ENCODE results near the gene ASB3.

The ASB3 gene

GRCh38 chr2:53802617-53803151, 15.9 kb upstream of the ASB3 start (continued):
- 0 out of 2 replicates have a peak, but pooled peaks have one; percentile 11 for TF ChIP-seq PRDM6 (tag by site-specific recombination; IDR thresholded peaks at IDR 0.05)
- TF ChIP-seq BCL11A (tag by site-specific recombination; IDR thresholded peaks at IDR 0.05; ENCODE audit: low read depth): no peak
- TF ChIP-seq ZNF518A (tag by site-specific recombination; conservative IDR thresholded peaks at IDR 0.05; ENCODE audit: low read depth): peak; percentile 52; the same call in 1 of the 2 replicates
- TF ChIP-seq GLI4 (tag by site-specific recombination; IDR thresholded peaks at IDR 0.05): no peak

GRCh38 chr2:53801547-53801946, 14.8 kb upstream of the ASB3 start:
- ChIA-PET CTCF (interaction anchor here (0.6 to 1.0 kb wide), 2 partner anchors 903 to 1405 kb away, joined by 4 to 5 read pairs; no protein-coding TSS in a partner anchor), POLR2A (no interaction called here)
- no peak overlapping the region for H3K4me3 ChIP-seq (ENCODE audit: low read depth, low read length)
- H3K4me1 ChIP-seq (ENCODE audit: control insufficient read depth, insufficient read depth, low read length): peaks cover 3% of the 10 kb centered on the region; the same call in 1 of the 2 replicates
- H3K9me3 ChIP-seq (ENCODE audit: control insufficient read depth, insufficient read depth, low read depth, low read length): no peaks in the 10 kb centered on the region
- H3K27ac ChIP-seq (ENCODE audit: extremely low read depth, low read depth, low read length): no peak overlapping the region
- TF ChIP-seq ZNF596 (tag by site-specific recombination; IDR thresholded peaks at IDR 0.05) (no peak), IKZF3 (tag by site-specific recombination; IDR thresholded peaks at IDR 0.05) (no peak), ZNF175 (tag by site-specific recombination; IDR thresholded peaks at IDR 0.05) (no peak)
- peaks cover 54 to 58% of the 10 kb centered on the region in 2 experiments for H3K36me3 ChIP-seq (ENCODE audit: control insufficient read depth in 2 of 2, insufficient read depth in 1 of 2, low read length in 2 of 2)

GRCh38 chr2:53793821-53794220, 7.1 kb upstream of the ASB3 start:
- Histone ChIP-seq H3K36me3 (ENCODE audit: control insufficient read depth in 2 of 2, insufficient read depth in 1 of 2, low read length in 2 of 2) (peaks cover 37 to 42% of the 10 kb centered on the region in 2 experiments), H3K4me3 (ENCODE audit: low read depth, low read length) (no peak overlapping the region), H3K27ac (ENCODE audit: extremely low read depth, low read depth, low read length) (no peak overlapping the region), H3K4me1 (ENCODE audit: control insufficient read depth, insufficient read depth, low read length) (no peaks in the 10 kb centered on the region), H3K9me3 (ENCODE audit: control insufficient read depth, insufficient read depth, low read depth, low read length) (no peaks in the 10 kb centered on the region)
- ChIA-PET POLR2A (interaction anchor here (1.0 kb wide), 1 partner anchor 26 kb away, joined by 3 read pairs; the partner anchor contains the start of gene CHAC2), CTCF (no interaction called here)
- no peak for TF ChIP-seq ZNF561 (tag by site-specific recombination; IDR thresholded peaks at IDR 0.05; ENCODE audit: borderline replicate concordance)
- TF ChIP-seq BCL11A (tag by site-specific recombination; IDR thresholded peaks at IDR 0.05; ENCODE audit: low read depth): no peak
- no peak for TF ChIP-seq REPIN1 (tag by site-specific recombination; IDR thresholded peaks at IDR 0.05; ENCODE audit: low read depth)
- TF ChIP-seq ZNF148 (tag by site-specific recombination; IDR thresholded peaks at IDR 0.05; ENCODE audit: borderline replicate concordance): no peak
- no peak for TF ChIP-seq ZNF10 (tag by site-specific recombination; IDR thresholded peaks at IDR 0.05)
- no peak for TF ChIP-seq ZNF624 (tag by site-specific recombination; IDR thresholded peaks at IDR 0.05)
- TF ChIP-seq ZNF362 (tag by site-specific recombination; IDR thresholded peaks at IDR 0.05): no peak
- TF ChIP-seq GLIS1 (tag by site-specific recombination; IDR thresholded peaks at IDR 0.05): no peak
- TF ChIP-seq SETDB1 (IDR thresholded peaks at IDR 0.05; ENCODE audit: insufficient read length, low read length): no peak

Data from HEK293 (cell line).